Ureter (tissue), 1 donor: Measurements from ENCODE around the gene WFDC11. TPM values are rescaled to one million over a fixed set of nuclear protein-coding genes. Genes with fewer than 3 reads are reported as not detected.
A peak's percentile ranks its signal among the peaks of the same experiment; 100 is the strongest.
"Not testable (repeated sequence)": the region's sequence is repeated elsewhere in the genome, so short reads cannot be mapped to it uniquely, and the experiment has no call there.

Source experiments
- DNase-seq: peaks from one replicate; pipeline ENCODE4 v3.0.0-alpha.2; 2020; ENCODE audit warnings: low spot score
- total RNA-seq: library from RNA; stranded (reverse); gene quantifications from one replicate; pipeline ENCODE4 v1.2.4, GENCODE V29; 2023
- donor health status: DM: yes; HTN: yes; CAD: no.

WFDC11 gene
- total RNA-seq = not detected

DNA sequence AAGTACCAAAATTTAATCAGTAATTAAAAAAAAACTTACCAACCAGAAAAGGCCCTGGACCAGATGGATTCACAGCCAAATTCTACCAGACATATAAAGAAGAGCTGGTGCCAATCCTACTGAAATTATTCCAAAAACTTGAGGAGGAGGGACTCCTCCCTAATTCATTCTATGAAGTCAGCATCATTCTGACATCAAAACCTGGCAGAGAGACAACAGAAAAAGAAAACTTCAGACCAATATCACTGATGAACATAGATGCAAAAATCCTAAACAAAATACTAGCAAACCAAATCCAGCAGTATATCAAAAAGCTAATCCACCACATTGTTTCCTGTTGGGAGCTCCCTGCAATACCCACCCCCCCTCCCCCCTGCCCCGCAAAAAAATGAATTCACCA, at the start of gene WFDC11:
WFDC11 (minus strand) TSS at position 101 of the 400 bp plus-strand sequence. CDS start 19,639 bp downstream, outside the sequence.
- DNase-seq = no peak

GRCh38 chr20:45716141-45716688, 46.2 kb upstream of the WFDC11 start:
- DNase-seq = not testable (repeated sequence)

DNA sequence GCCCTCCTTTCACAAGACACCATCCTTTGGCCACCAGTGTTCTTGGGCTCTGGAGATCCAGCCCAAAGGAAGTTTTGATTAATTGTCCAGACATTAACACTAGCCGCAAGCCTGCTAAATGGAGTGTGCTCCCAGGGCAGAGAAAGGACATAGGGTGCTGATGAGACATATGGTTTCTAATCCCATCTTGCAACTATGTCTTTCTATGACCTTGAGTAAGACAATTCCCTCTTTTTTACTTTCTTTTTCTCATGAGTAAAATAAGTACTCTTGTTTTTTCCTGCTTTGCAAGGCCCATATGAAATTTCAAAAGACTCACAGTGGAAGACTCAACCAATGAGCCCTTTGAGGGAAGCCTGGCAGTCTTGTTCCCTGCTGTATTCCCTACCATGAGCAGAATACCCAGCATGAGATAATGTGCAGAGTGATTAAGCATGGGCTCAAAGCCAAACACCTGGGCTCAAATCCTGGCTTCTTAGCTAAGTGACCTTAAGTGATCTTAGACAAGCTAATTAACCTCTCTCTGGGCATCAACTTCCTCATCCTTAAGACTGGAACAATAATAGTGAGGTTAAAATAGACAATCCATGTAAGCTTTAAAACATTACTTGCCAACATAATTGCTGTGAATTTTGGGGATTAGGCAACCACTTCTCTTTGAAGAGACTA, 35.1 kb upstream of the WFDC11 start, which contains the start of gene WFDC10B:
WFDC10B (minus strand) TSS at position 51 of the 669 bp plus-strand sequence. CDS start 19,027 bp downstream, outside the sequence.
- no peak for DNase-seq

DNA sequence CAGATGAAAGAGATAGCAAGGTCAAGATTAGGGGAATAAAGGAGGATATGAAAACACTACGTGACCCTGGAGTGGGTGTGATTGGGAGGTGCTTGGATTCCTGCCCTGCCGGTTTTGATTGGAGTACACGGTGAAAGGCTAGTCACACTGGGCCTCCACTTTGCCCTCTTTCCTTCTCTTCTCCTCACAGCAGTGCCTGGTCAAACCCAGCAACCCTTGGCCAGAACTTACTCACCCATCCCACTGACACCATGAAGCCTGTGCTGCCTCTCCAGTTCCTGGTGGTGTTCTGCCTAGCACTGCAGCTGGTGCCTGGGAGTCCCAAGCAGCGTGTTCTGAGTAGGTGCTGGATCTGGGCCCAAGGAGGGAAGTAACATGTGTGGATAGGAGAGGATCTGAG, 31.8 kb upstream of the WFDC11 start, which contains the start of gene WFDC13:
WFDC13 (plus strand) TSS at position 166 of the 400 bp plus-strand sequence; CDS start at position 252, 86 bp downstream.
- peak; percentile 73 for DNase-seq

DNA sequence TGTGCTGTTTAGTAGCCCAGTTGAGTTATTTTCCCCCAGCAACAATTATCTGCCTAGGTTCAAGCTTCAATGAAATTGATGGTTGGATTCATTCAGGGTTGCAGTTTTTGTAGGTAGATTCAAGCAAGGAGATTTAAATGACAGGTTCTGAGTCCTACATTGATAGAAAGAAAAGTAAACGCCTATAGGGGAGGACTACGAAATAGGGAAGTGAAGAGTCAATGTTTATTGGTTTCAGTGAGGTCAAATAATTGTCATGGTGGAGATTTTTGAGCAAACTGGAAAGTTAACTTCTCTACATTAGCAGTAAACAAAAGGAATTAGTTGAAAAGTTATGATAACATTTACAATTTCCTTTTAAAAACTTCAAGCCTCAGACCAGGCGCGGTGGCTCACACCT, 31.1 kb upstream of the WFDC11 start:
- no peak for DNase-seq

- DNase-seq = no peak
Measured at GRCh38 chr20:45695496-45695895, 25.5 kb upstream of the WFDC11 start.

- not testable (repeated sequence) for DNase-seq
Measured at GRCh38 chr20:45693346-45693745, 23.3 kb upstream of the WFDC11 start.

- DNase-seq = no peak
Measured at GRCh38 chr20:45685896-45686295, 15.9 kb upstream of the WFDC11 start.

- DNase-seq = no peak
Measured at GRCh38 chr20:45679650-45680049, 9.6 kb upstream of the WFDC11 start.

- no peak for DNase-seq
Measured at GRCh38 chr20:45672765-45673164, 2.7 kb upstream of the WFDC11 start.

DNA sequence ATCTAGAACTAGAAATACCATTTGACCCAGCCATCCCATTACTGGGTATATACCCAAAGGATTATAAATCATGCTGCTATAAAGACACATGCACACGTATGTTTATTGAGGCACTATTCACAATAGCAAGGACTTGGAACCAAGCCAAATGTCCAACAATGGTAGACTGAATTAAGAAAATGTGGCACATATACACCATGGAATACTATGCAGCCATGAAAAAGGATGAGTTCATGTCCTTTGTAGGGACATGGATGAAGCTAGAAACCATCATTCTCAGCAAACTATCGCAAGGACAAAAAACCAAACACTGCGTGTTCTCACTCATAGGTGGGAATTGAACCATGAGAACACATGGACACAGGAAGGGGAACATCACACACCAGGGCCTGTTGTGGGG, 13.0 kb downstream of the WFDC11 start:
- DNase-seq = not testable (repeated sequence)

DNA sequence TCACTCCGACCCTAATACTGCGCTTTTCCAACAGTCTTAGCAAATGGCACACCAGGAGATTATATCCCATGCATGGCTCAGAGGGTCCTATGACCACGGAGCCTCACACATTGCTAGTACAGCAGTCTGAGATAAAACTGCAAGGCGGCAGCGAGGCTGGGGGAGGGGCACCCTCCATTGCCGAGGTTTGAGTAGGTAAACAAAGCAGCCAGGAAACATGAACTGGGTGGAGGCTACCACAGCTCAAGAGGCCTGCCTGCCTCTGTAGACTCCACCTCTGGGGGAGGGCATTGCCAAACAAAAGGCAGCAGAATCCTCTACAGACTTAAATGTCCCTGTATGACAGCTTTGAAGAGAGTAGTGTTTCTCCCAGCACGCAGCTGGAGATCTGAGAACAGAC, 18.3 kb downstream of the WFDC11 start:
- DNase-seq = not testable (repeated sequence)

- no peak for DNase-seq
Measured at GRCh38 chr20:45649312-45649863, 20.7 kb downstream of the WFDC11 start.

DNA sequence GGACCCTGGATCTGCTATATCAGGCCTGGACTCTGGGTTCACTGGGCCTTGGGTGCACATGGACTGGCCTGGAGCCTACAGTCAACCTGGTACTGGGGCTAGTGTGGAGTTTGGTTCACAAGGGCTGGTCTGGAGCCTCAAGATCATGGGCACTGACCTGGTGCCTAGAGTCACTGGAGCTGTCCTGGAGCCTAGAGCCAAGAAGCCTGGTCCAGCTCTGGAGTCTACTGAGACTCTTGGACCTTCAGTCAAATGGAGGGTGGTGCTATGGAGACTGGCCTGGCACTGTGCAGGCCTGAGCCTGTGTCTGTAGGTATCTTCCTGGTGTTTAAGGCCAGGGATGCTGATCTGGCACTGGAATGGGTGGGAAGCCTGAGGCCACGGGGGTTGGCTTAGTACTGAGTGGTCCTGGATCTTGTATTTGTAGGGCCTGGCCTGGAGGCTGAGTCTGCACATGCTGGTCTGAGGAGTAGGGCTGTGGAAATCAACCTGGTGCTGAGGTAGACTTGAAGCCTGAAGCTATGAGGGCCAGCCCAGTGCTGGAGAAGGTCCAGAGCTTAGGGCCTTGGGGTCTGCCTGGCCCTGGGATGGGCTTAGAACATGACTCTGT, 22.5 kb downstream of the WFDC11 start:
- DNase-seq = no peak

- DNase-seq = no peak
Measured at GRCh38 chr20:45646875-45647274, 23.2 kb downstream of the WFDC11 start.

GRCh38 chr20:45645869-45646268, 24.2 kb downstream of the WFDC11 start:
- DNase-seq = not testable (repeated sequence)

DNA sequence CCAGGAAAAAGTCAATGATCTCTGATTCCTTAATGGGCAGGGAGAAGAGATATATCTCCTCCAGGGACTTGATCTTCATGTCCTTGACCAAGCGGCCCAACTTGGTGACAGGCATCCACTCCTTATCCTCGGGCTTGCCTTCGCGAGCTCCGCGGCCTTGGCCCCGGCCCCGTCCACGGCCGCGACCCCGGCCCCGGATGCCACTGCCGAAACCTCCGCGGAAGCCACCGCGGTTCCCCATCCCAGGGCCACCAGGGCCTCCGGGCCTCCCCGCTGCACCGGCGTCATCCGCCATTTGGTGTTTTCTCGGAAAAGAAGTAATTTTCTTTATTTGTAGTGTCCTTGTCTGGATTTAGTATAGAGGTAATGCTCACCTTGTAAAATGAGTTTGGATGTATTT, 29.0 kb downstream of the WFDC11 start:
- not testable (repeated sequence) for DNase-seq

GRCh38 chr20:45639687-45640086, 30.4 kb downstream of the WFDC11 start:
- no peak for DNase-seq

DNA sequence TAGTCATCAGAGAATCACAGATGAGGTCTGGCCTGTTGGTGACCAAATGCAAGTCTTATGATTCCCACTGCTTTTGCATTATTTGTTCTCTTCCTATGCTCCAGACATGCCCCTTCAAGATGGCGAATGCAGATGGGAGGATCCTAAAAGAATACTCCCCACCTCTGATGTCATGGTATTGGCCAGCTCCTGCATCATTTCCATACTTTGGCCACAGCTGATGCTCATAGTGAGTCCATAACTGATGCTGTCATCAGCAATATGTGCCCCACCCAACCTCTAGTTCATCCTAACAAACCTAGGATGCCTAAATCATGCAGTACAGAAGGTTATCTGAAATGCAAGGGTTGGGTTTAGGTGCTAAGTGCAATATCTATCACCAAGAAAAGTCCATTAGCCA, 33.5 kb downstream of the WFDC11 start:
- DNase-seq = no peak

- no peak for DNase-seq
Measured at GRCh38 chr20:45631184-45631583, 38.9 kb downstream of the WFDC11 start, which contains the start of gene WFDC9. TSS of gene WFDC9 (minus strand) at chr20:45631284. CDS start at chr20:45610181, 21,103 bp downstream.

- no peak for DNase-seq
Measured at GRCh38 chr20:45630371-45630770, 39.7 kb downstream of the WFDC11 start.

- DNase-seq = peak; percentile 51
Measured at GRCh38 chr20:45629496-45630100, 40.4 kb downstream of the WFDC11 start, which contains the start of gene WFDC10A. TSS of gene WFDC10A (plus strand) at chr20:45629739. CDS start at chr20:45629814, 75 bp downstream.
